Stimulated activated CD4-positive, alpha-beta T cell treated with anti-CD3 and anti-CD28 coated beads, Interleukin-1b, Interleukin-23, amount 100 ng/mL, for 48 hours (primary cell): ENCODE measurements around the gene ATG16L1.

Experiments
- DNase-seq: peaks from one replicate; pipeline ENCODE4 v3.0.0-alpha.2; 2020

Gene ATG16L1

DNA sequence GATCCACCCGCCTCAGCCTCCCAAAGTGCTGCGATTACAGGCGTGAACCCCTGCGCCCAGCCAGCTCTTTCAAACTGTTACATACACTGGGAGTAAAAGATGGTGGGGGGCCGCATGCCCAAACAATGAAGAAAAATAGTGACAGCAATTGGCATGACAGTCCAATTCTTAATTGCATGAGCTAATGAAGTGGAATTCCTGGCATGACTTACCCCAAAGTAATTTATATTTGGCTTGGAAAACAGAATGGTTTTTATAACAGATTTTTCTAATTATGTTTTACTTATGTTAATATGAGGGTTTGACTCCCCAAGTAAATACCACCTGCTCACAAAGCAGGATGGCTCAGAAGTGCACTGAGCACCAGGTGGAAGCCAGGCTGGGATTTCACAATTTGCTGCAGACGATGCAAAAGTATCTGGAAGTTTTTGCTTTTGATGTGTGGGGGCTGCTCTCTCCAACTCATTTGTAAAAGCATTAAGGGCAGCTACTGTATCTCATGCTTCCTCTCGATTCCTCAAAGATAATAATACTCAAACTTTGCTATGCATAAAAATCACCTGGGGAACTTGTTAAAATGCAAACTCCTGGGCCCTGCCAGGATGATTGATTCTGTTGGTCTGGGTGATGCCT, 24.0 kb upstream of the ATG16L1 start:
- no peak for DNase-seq

DNA sequence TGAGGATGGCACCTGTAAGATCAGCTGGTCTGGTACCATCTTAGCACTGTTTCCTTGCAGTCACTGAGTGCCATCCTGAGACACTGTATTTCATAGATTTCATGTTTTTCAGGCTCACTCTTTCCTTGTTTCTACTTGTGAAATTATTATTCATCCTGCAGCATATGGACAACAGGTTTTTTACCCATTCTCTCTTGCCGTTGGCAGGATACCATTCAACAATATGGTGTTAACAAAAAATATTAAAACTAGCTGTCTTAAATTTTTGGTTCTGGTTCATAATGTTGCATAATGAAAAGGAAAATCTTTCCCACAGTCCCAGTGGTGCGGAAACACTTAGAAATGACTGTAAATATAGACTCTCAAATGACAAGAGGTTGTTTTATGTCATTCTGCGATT, 23.1 kb upstream of the ATG16L1 start:
- DNase-seq, result no peak

DNA sequence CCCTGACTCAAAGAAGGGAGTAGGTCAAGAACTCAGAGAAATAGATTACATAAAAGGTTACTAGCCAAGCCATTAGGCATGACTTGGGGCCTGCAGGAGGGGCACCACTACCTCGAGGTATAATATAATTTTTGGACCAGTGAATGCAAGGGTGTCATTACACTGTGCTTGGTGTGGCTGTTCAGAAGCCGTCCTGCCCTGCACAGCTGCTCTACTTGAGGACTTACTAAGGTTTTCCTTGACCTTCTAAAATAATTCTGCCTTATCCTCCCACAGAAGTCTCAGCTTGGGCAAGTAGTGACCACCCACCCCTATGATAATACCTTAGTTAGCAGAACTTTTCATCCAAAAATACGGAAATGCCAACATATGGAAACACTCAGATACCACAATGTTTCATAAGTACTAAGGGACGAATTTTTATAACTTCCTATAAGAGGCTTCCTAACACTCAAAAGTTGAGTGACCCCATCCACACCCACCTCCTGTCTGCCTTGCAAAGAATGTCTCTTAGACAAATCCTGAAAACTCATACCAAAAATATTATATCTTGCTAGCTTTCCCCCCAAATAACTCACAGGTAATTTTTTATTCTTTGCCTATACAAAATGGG, 17.7 kb upstream of the ATG16L1 start:
- no peak for DNase-seq

DNA sequence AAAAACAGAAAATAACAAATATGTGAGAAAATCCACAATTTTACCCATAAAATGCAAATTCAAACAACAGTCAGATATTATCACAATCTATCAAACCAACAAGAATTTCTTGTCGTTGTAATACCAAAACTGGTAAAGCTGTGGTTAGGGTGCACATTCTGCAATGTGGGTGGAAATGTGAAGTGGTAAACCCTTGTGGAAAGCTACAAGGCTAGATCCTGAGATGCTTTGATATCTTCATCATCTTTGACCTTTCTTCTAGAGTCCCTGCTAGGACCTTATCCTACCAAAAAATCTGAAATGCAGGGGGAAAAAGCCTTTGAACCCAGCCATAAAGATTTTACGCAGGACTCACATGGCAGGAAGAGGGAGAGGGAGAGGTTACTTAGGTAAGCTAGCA, 17.2 kb upstream of the ATG16L1 start:
- DNase-seq, result peak; percentile 24

DNA sequence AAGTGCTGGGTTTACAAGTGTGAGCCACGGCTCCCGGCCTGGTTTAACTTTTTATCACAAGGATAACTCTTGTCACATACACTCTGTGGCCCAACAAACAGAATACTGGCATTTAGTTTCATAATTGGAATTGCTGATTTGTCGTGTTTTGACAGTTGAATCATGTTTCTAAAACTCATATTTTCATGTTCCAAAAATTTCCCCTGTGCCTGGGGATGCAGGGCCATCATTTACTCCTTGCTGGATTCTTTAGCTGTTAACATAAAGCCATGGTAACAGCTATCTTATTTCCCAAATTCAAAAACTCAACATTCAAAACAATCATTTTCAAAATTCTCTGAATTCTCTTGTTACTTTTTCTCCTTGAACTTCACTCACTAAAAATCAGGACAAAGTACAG, 16.5 kb upstream of the ATG16L1 start:
- DNase-seq, result no peak

DNA sequence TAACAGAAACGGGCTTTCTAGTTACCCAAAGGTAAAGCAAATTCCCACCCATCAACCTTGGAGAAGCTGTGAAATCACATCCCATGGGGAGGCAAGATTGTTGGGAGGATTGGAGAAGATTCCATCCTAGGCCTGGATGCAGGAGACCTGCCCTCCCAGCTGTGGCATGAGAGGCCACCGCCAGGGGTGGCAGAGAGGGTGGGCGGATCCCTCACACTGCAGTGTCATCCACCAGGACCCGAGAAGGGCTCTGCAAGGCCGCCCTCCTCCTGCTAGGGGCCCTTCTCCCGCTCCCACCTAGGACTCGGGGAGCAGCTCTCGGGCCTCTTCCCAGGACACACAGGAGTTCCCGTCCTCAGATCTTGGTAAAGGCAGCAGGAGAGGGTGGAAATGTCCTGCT, 15.5 kb upstream of the ATG16L1 start:
- DNase-seq, result no peak

DNA sequence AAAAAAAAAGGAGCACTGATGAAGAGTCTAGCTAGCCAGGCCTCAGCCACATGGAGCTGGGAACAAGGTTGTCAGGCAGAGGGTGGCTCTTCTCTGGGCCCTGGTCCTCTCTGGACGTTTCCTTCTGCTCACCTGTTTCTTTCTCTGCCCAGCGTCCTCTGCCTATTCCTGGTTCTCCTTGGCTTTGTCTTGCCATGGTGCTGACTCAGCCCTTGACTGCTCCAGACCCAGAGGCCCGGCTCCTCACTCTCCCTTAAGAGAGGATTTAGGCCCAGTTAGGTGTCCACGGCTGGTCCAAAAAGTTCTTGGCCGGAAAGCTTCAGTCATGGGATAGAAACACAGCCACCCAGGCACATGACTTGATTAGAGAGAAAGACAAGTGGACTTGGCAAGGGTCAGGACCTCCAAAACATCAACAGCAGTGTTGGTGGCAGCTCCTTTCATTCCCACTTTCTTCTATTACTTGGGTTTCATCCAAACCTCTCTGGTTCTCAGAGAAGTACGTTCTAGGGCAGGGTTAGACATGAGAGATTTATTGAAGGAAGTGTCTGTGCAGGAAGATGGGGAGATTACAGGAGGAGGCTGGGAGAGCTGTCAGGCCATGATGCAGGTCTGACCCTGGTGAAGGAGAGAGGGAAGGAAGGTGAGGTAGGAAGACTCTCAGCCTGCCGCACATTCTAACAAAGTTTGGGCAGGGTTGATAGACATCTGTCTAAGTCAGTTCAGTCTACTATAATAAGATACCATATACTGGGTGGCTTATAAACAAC, 14.5 kb upstream of the ATG16L1 start:
- DNase-seq, result no peak

DNA sequence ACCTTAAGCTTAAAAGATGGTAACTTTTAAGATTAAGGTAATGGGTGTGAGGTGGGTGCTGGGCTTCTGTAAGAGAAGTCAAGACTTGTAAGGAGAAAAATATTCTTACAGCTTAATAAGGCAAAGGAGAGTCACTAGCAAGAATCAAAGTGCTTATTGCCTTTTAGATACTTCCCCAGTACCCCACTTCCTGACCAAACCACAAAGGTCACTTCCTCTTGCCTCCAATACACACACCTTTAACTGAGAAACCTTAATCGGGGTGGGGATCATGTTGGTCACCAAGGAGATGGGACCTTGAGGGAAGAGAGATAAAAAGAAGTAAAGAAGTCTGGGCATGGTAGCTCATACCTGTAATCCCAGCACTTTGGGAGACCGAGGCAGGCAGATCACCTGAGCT, 10.6 kb upstream of the ATG16L1 start:
- DNase-seq, result no peak

DNA sequence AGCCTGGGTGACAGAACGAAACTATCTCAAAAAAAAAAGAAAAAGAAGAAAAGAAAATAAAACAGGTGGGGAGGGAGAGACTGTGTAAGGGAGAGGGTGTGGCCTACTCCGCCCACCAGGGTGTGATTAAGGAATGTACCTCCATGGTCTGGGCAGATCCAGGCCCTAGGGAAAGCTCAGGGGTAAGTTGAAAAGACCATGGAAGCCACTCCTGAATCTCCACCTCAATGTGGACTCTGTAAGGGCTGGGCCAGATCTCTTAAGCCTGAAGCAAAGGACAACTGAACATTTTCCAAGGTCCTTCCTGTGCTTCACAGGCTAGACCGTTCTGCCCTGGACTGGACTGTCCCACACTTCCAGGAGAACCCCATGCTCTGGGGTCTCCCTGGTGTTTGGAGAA, 9.7 kb upstream of the ATG16L1 start:
- DNase-seq, result no peak

DNA sequence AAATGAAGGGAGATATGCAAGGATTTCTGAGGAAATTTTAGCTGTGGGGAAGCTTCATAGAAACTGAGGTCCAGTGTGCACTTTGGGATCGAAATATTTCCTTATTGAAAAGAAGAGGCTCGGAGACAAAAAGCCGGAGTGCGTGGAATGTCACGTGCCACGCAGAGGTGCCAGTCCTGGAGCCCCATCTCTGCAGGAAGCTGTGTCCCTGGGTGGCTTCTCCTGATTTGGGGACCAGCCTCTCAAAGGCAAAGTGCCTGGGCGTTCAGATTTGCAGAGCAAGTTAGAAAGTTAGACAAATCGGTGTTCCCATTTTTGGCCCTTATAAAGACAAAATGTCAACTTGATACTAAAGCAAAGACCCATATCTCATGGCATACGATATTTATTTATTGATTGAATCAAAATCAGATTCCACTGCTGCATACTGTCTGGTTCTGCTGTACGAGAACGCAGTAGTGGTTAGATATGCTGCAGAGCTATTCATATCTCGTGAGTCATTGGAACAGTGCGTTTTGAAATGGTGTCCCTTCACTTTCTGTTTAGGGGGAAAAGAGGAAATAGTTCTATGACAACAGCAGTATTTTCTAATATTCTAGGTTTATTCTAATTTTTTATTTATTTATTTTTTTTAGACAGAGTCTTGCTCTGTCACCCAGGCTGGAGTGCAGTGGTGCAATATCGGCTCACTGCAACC, 9.1 kb upstream of the ATG16L1 start:
- no peak for DNase-seq

DNA sequence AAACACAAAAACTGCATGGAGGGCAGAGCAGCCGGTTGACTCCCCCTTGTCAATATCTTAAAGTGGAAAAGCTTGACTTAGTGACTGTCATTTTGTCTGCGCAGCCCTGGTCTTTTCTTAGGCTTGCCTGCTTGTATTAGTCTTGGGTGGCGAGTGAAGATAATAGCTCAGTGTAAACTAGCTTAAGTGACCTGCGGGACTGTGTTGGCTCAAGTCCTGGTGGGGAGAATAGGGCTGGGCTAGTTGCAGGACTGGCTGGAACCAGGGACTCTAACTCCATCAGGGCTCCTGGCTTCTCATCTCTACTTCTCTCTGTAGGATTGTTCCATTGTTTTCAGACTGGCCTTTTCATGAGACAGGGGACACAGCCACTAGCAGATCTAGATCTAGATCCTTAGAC, 8.1 kb upstream of the ATG16L1 start:
- no peak for DNase-seq

DNA sequence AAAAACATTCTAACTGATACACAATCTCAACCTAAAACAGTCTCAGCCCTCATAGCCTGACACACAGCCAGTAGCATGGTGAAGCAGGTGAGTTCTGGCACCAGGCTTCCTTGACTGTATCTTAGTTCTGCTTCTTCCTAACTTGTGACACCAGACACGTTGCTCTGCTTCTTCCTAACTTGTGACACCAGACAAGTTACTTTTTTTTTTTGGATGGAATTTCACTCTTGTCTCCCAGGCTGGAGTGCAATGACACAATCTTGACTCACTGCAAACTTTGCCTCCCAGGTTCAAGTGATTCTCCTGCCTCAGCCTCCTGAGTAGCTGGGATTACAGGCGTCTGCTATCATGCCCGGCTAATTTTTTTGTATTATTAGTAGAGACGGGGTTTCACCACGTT, 6.7 kb upstream of the ATG16L1 start:
- no peak for DNase-seq

DNA sequence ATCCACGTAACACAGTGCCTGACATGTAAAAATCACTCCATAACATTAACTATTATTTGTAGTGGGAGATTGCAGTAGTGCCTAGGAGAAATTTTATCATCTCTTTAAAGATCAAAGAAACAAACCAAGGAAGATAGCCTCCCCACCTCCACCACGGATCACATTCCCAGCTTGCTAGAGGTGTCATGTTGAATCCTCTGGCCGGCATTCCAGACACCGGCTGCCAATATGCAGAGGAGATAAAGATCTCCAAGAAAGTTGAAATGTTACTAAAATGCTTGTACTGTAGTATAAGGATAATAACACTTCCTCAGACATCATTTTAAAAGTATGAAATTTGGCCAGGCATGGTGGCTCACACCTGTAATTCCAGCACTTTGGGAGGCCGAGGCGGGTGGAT, 6.1 kb upstream of the ATG16L1 start:
- DNase-seq, result no peak

DNA sequence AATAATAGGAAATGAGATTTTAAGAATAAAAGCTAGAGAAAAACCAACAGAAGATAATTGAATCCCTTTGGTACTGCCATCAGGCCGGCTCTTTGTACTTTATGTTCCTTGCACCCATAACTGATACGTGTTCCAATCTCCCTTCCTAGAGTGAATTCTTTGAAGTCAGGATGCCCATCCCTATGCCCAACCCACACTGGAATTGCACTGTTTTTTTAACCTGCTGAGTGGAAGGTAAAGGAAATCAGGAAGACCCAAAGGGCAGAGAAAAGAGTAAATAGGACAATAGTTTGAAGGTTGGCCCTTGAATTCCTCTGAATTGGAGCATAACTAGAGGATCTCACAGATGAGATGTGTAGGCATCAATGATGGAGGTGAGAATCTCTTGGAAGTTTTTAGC, 4.4 kb upstream of the ATG16L1 start:
- DNase-seq, result no peak

DNA sequence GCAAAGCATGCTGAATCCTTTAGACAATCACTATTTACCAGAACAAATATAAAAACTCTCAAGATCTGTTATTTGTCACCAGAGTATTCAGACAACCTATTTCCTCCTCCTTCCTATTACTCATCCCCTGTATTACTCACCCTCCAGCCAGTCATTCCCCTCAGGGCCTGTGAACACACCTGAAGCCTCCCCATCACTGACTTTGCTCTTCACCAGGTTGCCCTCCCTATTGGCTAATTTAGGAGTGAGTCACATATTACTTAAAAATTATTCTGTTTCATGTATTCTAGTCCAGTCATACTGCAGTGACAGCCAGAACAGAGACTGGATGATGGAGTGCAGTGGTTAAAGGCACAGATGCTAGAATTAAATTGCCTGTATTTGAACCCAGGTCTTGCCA, 3.7 kb upstream of the ATG16L1 start:
- peak; percentile 84 for DNase-seq

DNA sequence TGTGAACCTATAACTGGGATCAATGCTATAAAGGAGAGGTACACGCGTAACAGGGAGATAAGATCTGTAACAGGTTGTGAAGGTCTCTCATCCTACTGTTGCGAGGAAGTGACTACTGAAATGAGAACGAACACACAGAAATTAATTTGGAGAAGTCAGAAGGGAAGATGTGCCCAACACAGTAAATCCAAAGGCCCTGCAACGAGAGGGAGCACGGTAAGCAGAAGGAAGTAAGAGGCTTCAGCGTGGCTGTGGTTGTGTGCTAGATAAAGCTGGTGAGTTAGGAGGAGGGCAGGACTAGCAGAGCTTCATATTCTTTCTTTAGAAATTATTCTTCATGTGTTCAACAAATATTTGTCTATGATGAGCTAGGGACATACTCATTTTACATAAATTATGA, 2.5 kb upstream of the ATG16L1 start:
- no peak for DNase-seq

DNA sequence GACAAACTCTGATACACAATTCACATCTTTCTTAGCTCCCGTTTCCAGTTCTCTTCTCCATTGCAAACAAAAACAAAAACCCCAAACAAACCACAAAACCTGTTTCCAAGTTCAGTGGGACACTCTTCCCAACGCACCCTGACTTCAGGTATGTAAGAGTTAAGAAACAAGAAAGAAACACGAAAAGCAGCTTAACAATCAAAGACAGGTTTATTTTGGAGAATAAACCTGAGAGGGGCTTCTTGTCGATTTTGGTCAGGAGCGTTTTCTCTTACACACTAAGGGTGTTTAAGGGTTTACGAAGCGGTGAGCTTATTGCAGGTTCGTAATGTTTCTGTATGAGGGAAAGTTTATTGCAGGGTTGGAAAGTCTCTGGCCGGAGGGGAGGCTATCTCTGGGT, 905 bp upstream of the ATG16L1 start:
- no peak for DNase-seq

DNA sequence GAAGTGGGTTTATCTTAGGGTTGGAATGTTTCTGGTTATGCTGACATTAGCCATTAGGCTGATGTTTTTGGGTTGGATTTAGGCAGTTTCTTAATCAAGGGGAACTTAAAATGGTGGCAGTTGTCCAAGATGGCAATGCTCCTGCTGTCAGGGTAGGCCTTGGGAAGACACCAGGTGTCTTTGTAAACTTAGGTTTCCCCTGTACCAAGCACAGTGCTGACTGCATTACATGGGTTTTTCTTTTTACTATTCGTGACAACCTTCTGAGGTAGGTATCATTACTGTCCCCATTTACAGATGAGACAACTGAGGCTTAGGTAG, 528 bp upstream of the ATG16L1 start:
- no peak for DNase-seq

DNA sequence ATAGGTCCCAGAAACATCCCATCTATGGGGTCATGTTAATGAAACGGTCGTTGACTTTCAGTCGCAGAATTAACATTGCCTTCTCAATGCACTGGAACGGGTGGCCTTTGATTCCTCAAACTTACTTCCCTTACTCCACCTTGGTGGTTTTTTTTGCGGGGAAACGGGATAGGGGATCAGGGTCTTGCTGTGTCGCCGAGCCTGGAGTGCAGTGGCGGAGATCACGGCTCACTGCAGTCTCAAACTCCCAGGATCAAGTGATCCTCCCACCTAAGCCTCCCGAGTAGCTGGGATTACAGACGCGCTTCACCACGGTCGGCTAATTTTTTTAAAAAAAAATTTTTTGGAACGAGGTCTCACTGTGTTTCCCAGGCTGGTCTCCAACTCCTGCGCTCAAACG, 754 bp downstream of the ATG16L1 start:
- no peak for DNase-seq

DNA sequence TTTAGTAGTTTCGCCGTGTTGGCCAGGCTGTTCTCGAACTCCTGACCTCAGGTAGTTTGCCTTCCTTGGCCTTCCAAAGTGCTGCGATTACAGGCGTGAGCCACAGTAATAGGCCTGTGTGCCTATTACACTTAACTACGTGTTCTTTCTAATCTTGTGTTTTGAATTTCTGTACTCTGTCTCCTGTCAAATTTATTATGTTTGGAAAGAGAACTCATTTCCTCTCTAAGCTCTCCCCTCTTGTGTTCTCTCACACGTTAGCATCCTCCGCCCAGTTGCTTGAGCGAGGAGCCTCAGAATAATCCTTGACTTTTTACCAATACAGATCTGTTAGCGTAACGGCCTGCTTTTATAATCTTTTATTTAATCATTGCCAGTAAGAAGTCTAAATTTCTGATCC, 3.7 kb downstream of the ATG16L1 start:
- no peak for DNase-seq

DNA sequence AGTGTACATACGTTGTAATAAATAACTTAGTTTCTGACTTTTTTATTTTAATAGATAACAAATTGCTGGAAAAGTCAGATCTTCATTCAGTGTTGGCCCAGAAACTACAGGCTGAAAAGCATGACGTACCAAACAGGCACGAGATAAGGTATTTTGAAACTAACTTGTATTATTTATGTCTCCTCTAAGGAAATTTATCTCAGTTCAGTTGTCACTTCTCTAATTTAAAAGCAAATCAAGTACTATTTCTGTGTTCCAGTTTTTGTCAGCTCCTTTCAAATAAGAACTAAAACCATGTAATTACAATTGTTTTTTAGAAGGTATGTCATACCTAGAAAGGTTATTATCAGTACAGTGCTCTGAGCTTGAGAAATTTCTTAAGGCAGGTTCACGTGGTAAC, 4.6 kb downstream of the ATG16L1 start:
- no peak for DNase-seq

DNA sequence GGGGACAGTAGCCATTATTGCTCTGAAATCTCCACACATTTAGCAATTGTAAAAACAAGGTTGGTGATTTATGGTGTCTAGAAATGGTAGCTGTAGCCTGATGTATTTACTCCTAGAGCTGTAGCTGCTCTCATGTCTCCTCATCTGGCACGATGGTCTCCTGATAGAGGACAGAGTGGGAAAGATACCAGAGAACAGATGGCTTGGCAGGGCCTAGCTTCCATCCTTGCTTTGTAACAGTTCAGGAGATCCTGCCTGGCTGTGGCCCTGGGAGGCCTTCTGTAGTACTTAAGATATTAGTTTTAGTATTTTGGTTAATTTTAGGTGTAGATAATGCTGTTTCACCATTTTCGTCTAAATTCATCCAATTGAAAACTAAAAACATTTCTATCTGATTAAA, 6.7 kb downstream of the ATG16L1 start:
- DNase-seq, result no peak

DNA sequence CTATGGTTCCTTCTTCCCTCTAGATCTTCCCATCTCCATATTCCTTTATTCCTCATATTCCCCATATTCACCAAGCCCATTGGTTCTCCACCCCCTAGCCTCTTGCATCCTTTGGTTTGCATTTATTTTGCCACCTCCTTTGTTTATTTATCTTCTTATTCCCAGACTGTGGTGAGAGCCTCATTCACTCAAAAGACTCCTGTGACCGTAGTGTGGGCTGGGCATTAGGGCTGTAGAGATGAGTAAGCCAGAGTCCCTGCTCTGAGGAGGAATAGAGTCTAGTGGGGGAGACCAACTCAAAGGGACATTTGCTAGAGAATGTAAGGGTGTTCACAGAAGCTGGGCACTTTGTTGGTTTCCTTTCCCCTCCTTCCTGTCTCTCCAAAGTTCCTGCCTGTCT, 8.3 kb downstream of the ATG16L1 start:
- DNase-seq, result no peak

DNA sequence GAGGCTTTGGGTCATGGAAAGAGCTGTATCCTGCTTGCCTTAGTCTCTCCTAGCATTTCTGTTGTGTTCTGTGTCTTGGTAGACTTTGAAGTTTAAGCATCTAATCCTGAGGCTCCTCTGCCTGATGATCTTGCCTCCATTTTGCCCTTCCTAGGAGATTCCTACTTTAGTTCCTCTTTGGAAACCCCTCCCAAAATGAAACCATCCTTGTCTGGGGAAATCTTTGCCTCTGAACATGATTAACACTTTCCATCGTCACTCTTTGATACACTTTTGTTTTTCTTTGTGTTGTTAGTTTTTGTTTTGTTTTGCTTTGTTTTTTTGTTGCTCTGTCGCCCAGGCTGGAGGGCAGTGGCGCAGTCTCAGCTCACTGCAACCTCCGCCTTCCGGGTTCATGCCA, 9.2 kb downstream of the ATG16L1 start:
- no peak for DNase-seq
